DOHH2 (cell line): ENCODE data around the gene EPC1.
A peak's percentile ranks its signal among the peaks of the same experiment; 100 is the strongest.

Source experiments
- H3F3A ChIP-seq: fragments of 200-600 bp; sonication (generic), shearing (Covaris generic); 2 replicates; pipeline ENCODE4 v1.6.0; 2016; ENCODE audit warnings: antibody characterized with exemption, mild to moderate bottlenecking; ENCODE audit not compliant: control insufficient read depth, insufficient read depth
- H3K27ac ChIP-seq: fragments of 200-600 bp; sonication (generic); 2 replicates; pipeline ENCODE4 v1.5.1; 2014; ENCODE audit warnings: low read depth, mild to moderate bottlenecking, low read length, moderate library complexity
- H3K27me3 ChIP-seq: fragments of 200-600 bp; sonication (generic); 2 replicates; pipeline ENCODE4 v1.6.1; 2014; ENCODE audit warnings: mild to moderate bottlenecking, low read length, mixed read lengths; ENCODE audit not compliant: control insufficient read depth
- H3K36me3 ChIP-seq: fragments of 200-600 bp; sonication (generic); 2 replicates; pipeline ENCODE4 v1.6.1; 2014; ENCODE audit warnings: mild to moderate bottlenecking, low read length, moderate library complexity, mixed read lengths; ENCODE audit not compliant: control insufficient read depth
- H3K4me1 ChIP-seq: fragments of 200-600 bp; sonication (generic); 2 replicates; pipeline ENCODE4 v1.6.1; 2014; ENCODE audit warnings: mild to moderate bottlenecking, low read length, mixed read lengths; ENCODE audit not compliant: control insufficient read depth
- H3K4me2 ChIP-seq: fragments of 200-600 bp; sonication (generic); 2 replicates; pipeline ENCODE4 v1.6.0; 2014; ENCODE audit warnings: mild to moderate bottlenecking, low read length, moderate library complexity
- H3K4me3 ChIP-seq: fragments of 200-600 bp; sonication (generic); 2 replicates; pipeline ENCODE4 v1.5.1; 2014; ENCODE audit warnings: mild to moderate bottlenecking, low read length, mixed read lengths
- H3K79me2 ChIP-seq: fragments of 200-600 bp; sonication (generic); 2 replicates; pipeline ENCODE4 v1.6.1; 2014; ENCODE audit warnings: mild to moderate bottlenecking, low read length, mixed read lengths; ENCODE audit not compliant: control insufficient read depth
- H3K9me2 ChIP-seq: fragments of 200-600 bp; sonication (generic); replicated peaks from 2 replicates; pipeline ENCODE4 v1.6.1; 2014; ENCODE audit warnings: mild to moderate bottlenecking, low read length, mixed read lengths; ENCODE audit not compliant: control insufficient read depth
- H3K9me3 ChIP-seq: fragments of 200-600 bp; sonication (generic); 2 replicates; pipeline ENCODE4 v1.6.1; 2014; ENCODE audit warnings: antibody characterized with exemption, low read length, mixed read lengths; ENCODE audit not compliant: control insufficient read depth, insufficient read depth
- H4K20me1 ChIP-seq: fragments of 200-600 bp; sonication (generic); 2 replicates; pipeline ENCODE4 v1.6.0; 2014; ENCODE audit warnings: low read depth, mild to moderate bottlenecking, antibody characterized with exemption, low read length, moderate library complexity; ENCODE audit not compliant: control insufficient read depth, insufficient read depth
- CTCF ChIP-seq: fragments of 200-600 bp; sonication (generic); IDR thresholded peaks from one replicate; pipeline ENCODE4 v1.5.1; 2014; ENCODE audit warnings: antibody characterized with exemption, mild to moderate bottlenecking, low read depth, low read length; ENCODE audit not compliant: poor library complexity, severe bottlenecking
- EZH2phosphoT487 ChIP-seq: fragments of 200-600 bp; sonication (generic); IDR thresholded peaks from 2 replicates; pipeline ENCODE4 v1.6.1; 2017; ENCODE audit warnings: borderline replicate concordance, mild to moderate bottlenecking, antibody characterized with exemption, low read length, moderate library complexity, mixed read lengths

Gene EPC1

GRCh38 chr10:32376097-32376496 lies 29.1 kb upstream of the EPC1 start:
- Histone ChIP-seq H3K9me3 (no peaks in the 10 kb centered on the region), H3K9me2 (no peaks in the 10 kb centered on the region), H3K27ac (no peak overlapping the region), H3K27me3 (no peaks in the 10 kb centered on the region), H3K79me2 (peaks cover 70% of the 10 kb centered on the region), H3K4me1 (peaks cover 25% of the 10 kb centered on the region), H3K4me2 (peak overlapping the region; percentile 88), H3K36me3 (peaks cover 2% of the 10 kb centered on the region; the same call in 1 of the 2 replicates), H3F3A (peaks cover 7% of the 10 kb centered on the region), H4K20me1 (no peaks in the 10 kb centered on the region; the same call in 1 of the 2 replicates), H3K4me3 (peak overlapping the region; percentile 77)
- no peak for TF ChIP-seq EZH2phosphoT487
- TF ChIP-seq CTCF = no peak

DNA sequence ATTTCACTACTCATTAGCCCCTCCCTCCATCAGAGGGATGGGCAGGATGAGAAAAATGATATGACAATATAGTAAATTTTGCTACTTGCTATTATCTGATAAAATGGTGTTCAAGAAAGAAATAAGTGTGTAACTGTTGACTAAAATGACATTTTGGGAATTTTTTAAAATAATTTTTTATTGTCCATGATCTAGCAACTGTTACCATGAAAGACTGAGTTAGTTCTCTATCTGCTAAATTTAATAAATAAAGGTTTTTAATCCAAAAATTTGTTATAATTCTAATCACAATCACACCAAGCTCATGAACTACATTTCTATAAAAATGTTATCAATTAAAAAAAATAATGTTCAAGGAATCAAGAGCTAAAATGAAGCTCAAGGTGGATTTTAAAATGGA lies 28.7 kb upstream of the EPC1 start:
- H3K9me2 ChIP-seq = no peaks in the 10 kb centered on the region
- H3K27ac ChIP-seq = no peak overlapping the region
- no peaks in the 10 kb centered on the region; the same call in 1 of the 2 replicates for H4K20me1 ChIP-seq
- H3K4me1 ChIP-seq = peaks cover 25% of the 10 kb centered on the region
- H3K4me2 ChIP-seq = peak overlapping the region; percentile 88
- no peaks in the 10 kb centered on the region for H3K9me3 ChIP-seq
- H3K27me3 ChIP-seq = no peaks in the 10 kb centered on the region
- TF ChIP-seq CTCF = no peak
- TF ChIP-seq EZH2phosphoT487 = no peak
- H3K4me3 ChIP-seq = peak overlapping the region; percentile 2; the same call in 1 of the 2 replicates
- H3K36me3 ChIP-seq = peaks cover 4% of the 10 kb centered on the region; the same call in 1 of the 2 replicates
- peaks cover 75% of the 10 kb centered on the region for H3K79me2 ChIP-seq
- peaks cover 7% of the 10 kb centered on the region for H3F3A ChIP-seq

- TF ChIP-seq CTCF = no peak
- no peak for TF ChIP-seq EZH2phosphoT487
- H3K79me2 ChIP-seq = peaks cover 82% of the 10 kb centered on the region
- H3K4me2 ChIP-seq = no peak overlapping the region
Observed at GRCh38 chr10:32374605-32375004, 27.6 kb upstream of the EPC1 start.

More at GRCh38 chr10:32374605-32375004, 27.6 kb upstream of the EPC1 start:
- no peak overlapping the region for H3K27ac ChIP-seq
- H3K9me3 ChIP-seq = no peaks in the 10 kb centered on the region
- H3K27me3 ChIP-seq = no peaks in the 10 kb centered on the region
- H3F3A ChIP-seq = peaks cover 13% of the 10 kb centered on the region
- H3K4me3 ChIP-seq = no peak overlapping the region
- H4K20me1 ChIP-seq = no peaks in the 10 kb centered on the region; the same call in 1 of the 2 replicates
- peaks cover 20% of the 10 kb centered on the region for H3K4me1 ChIP-seq
- H3K36me3 ChIP-seq = peaks cover 4% of the 10 kb centered on the region; the same call in 1 of the 2 replicates
- H3K9me2 ChIP-seq = no peaks in the 10 kb centered on the region
